HG03432 (cell line): ENCODE results near the gene RRM1.

Experiments used
- ATAC-seq: cut with Tn5 transposase; IDR thresholded peaks from one replicate; pipeline ENCODE4 v1.9.1; 2021; ENCODE audit warnings: mild to moderate bottlenecking, moderate library complexity; ENCODE audit not compliant: unreplicated experiment

The RRM1 gene

DNA sequence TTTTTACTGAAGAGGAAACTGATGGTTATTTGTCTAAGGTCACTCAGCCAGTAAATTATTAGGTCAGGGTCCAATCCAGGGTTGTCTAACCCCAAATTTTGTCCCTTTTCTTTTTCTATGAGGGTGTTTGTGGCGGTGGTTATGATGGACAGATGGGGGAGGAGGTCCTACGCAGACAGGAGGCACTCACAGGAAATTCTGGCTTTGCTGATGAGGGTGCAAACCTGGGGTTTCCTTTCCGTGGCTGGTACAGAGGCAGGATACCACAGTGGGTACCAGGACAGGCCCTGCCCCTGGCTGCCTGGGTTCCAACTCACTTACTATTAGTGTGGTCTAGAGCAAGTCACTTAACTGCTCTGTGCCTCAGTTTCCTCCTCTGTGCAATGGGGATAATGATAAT lies 91.0 kb downstream of the RRM1 start:
- ATAC-seq: no peak

DNA sequence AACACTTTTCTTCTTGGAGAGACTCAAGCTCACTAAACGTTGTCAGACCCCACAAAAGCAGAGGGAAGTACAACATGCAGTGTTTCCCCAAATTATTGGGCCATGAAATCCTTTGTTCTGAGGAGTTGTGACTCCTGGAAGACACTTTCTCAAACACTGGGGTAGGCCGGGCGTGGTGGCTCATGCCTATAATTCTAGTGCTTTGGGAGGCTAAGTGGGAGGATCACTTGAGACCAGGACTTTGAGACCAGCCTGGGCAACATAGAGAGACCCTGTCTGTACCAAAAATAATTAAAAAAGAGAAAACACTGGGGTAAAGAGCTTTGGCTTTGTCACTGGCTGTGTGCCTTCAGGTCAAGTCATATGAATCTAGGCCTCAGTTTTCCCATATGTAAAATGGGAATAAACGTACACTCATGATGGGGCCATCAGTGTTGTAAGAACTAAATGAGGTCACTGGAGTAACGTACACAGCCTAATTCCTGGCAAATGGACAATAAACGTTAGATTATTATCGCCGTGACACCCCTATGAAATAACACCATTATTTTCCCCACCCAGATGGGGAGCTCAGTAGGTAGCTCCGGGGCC lies 92.0 kb downstream of the RRM1 start:
- ATAC-seq: no peak

DNA sequence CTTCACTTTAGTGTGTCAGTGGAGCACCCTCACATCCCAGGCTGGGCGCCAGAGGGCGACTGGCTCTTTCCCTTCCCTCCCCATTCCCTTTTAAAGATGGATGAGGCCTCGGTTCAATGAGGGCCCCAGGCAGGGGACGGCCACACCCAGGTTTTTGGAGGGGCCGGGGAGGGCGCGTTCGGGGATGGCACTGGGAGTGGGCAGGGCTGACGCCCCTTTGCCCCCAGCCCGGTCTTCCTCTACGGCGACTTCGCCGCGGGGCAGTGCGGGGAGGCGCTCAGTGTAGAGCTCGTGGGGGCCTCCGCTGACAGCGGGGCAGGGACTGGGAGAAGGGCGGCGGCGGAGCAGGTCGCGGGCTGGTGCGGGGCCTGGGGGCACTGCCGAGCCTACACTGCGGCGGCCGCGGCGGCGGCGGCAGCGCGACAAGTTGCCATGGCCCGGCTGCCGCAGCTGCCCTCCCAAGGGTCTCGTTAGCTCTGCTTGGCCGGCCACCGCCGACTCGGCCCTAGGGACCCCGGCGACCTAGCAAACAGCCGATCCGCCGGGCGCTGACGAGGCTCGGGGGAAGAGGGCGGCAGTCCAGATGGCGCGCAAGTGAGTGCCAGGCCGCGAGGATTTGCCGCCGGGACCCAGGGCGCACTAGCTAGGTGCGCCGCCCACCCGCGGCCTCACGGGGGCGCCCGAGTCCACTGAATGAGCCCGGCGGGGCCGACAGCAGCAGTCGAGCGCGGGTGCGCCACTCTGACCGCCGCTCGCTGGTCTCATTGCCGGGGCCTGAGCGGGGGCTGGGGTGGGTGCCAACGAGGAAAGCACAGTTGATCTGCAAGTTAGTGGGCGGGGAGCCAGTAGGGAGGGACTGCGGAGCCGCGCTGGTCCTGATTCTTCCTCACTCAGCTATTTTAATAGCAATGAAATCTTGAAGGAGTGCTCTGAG lies 92.7 kb downstream of the RRM1 start:
- ATAC-seq: peak; percentile 97
